Hindlimb muscle (tissue), 1 donor: Measurements from ENCODE around the gene IFNLR1. TPM values are rescaled to one million over a fixed set of nuclear protein-coding genes. Genes with fewer than 3 reads are reported as not detected.

Experiments
- DNase-seq: peaks from one replicate; pipeline ENCODE4 v3.0.0-alpha.2; 2013
- polyA plus RNA-seq: library from polyadenylated mRNA; unstranded; fragments of 120-200 nt; gene quantifications from one replicate; pipeline ENCODE4 v1.2.1, GENCODE V29; 2013; ENCODE audit not compliant: insufficient read length

IFNLR1 gene
- polyA plus RNA-seq, 1 donor: 0.12 TPM

DNA sequence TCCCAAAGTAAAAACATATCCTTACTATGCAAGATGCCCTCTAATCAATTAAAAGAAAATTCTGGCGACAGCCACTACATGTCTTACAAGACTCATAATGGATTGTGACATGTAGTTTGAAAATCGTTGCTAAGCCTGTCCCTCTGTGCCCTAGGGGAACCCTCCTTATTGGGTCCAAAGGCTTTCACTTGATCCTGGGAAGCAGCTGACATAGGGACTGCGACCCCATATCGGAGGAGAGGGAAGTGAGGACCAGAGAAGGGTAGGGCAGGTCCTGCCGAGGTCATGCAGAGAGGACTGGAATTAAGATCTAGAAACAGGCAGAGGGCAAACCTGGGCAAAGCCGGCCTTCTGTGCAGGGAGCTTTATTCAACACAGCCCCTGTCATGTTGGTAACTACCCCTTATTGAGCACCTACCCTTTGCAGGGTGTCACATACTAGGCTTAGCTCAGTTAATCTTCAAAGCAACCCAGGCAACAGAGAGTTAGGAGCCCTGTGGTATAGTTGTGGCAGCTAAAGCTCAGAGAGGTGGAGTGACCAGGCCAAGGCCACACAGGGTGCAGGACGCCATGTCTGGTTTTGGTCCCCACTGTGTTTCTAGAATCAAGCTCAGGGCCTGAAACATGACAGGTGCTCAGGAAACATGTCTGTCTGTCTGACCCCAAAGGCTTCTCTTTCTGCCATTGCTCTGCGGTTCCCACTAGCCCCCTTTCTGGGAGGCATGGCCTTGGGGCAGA lies 18.4 kb upstream of the IFNLR1 start:
- no peak for DNase-seq

DNA sequence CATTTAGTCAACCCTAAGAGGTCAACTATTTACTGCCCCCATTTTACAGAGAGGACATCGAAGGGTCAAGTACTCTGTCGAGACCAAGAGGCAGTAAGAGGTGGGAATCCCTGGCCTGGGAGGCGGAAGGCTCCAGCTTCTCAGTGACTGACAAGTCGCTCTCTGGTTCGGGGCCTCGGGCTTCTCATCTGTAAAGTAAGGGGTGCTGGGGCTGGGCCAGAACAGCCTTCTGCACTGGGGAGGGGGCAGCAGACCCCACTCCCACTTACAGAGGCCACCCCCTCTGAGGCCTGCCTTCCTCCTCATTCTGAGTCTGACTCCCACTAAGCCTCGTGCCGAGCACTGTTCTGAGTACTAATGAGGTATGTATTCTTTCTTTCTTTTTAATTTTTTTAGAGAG lies 17.0 kb upstream of the IFNLR1 start:
- DNase-seq: no peak

DNA sequence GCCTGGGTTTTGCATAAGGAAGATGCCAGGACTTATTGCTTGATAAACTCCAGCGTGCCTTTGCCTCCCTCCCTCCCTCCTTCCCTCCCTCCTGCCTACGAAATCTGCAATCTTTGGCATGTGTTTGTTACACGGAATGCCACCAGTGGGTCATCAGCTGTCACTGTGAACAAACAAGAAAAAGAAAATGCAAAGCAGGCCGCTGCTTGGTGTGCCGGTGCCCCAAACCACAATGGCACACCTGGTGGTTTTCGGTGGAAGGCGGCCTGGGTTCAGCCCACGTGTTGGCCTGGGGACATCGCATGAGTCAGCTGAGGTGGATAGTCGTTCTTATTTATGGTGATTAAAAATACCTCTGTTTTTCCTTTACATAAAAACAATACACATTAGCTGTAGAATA lies 16.3 kb upstream of the IFNLR1 start:
- DNase-seq: no peak

DNA sequence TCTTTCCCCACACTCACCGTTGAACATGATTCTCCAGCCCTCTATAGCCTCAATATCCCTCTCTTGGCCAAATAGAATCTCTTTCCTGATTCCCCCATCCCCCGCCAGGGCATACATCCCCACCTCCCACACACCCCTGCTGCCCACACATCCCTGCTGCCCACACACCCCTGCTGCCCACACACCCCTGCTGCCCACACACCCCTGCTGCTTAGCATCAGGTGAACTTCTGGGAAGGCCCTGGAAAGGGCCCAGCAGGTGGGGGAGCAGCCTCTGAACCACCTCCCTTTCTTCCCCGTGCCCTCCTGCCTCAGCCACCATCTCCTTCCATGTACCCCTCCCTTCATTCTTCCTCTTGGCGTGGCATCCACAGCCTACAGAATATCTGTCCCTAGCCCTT lies 15.9 kb upstream of the IFNLR1 start:
- no peak for DNase-seq

DNA sequence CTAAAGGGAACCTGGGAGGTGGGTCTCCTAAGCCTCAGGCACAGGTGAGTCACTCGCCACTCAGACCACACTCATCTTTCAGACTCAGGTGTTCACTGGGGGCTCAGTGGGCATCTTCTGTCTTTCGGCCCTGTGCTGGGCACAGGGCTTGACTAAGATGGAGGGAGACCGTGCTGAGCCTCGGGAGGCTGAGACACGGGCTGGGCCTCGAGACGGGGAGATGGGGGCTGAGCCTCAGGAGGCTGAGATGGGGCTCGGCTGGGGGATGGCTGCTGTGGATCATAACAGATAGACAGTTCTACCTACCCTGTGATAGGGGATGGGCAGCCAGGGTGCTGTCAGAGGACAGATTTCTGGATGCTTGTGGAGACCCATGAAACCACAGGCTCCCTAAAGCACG lies 15.5 kb upstream of the IFNLR1 start:
- no peak for DNase-seq

DNA sequence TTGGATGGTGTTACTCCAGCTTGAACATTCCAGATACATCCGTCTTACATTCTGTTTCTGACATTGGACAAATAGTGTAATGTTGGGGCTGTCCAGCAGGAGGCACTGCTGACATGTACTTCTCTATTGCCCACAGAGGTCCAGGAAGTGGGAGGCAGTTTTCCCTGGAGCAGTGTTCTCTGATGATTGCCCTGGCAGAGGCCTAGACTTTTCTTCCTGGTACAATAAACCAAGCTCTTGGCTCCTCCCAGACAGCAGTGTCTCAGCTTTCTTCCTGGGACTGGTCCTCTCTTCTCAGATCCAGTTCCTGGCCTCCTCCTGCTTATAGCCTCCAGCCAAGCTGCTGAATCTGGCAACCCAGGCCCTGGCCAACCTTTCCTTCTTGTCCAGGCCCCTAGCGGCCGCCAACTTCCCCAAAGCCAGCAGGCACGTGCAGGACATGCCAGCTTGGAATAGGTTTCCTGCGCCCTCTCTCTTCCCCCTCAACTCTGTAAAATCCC lies 14.9 kb upstream of the IFNLR1 start:
- DNase-seq: peak; percentile 58

DNA sequence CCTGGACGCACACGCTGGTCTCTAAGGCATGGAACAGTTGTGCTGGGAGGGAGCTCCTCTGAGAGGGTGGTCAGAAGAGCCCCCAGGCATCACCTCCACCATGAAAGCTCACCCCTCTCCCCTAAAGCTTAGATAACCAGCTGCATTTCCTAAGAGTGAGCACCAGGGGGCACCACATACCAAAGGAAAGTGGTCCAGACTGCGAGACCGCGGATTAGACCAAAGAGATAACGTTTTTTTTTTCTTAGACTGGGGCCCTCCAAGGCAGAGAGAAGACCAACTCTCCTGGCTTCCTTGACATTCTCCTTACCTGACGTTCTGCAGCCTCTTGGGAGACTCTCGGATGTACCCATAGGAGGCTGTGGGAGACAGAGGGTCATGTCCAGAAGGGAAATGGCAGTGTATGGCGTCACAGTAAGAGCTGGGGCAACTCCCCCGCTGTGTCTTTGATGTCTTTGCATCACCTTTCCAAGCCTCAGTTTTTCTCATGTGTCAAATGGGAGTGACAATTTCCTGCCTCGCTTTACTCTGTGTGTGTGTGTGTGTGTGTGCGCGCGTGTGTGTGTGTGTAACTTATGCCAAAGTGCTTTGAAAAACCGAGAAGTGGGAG lies 12.3 kb upstream of the IFNLR1 start:
- DNase-seq: peak; percentile 51

DNA sequence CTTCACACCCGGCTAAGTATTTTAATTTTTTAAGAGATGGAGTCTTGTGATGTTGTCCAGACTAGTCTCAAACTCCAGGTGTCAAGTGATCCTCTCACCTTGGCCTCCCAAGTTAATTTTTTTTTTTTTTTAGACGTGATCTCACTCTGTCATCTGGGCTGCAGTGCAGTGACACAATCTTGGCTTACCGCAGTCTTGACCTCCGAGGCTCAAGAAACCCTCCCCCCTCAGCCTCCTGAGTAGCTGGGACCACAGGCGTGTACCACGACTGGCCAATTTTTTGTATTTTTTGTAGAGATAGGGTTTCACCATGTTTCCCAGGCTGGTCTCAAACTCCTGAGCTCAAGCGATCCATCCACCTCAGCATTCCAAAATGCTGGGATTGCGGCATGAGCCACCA lies 11.7 kb upstream of the IFNLR1 start:
- no peak for DNase-seq

DNA sequence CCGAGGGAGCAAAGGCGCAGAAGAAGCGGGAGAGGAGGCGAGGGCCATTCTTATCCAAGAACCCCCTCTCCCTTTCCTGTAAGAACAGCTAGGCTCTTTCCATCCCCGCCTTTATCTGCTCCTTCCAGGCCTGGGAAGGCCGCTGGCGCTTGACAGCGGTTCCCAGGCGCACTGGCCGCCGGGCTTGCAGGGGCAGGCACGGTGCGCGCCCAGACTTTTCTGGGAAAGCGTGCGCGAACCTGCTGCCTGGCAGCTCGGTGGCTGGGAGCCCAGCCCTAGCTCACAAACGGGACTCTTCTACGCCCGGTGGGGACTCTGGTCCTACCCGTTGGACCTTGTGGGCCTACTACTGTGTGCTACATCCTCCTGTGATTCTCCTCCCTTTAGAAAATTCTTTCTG lies 8.8 kb upstream of the IFNLR1 start:
- DNase-seq: no peak

DNA sequence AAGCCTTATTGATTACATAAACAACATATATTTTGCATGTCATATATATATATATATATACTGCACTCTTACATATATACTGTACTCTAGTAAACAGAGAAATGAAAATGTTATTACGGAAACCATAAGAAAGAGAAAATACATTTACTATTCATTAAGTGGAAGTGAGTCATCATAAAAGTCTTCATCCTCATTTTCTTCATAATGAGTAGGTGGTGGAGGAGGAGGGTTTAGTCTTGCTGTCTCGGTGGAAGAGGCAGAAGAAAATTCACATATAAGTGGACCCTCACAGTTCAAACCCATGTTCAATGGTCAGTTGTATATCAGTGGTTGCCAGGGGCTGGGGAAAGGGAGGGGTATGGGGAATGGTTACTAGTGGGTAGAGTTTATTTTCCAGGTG lies 8.0 kb upstream of the IFNLR1 start:
- DNase-seq: no peak

DNA sequence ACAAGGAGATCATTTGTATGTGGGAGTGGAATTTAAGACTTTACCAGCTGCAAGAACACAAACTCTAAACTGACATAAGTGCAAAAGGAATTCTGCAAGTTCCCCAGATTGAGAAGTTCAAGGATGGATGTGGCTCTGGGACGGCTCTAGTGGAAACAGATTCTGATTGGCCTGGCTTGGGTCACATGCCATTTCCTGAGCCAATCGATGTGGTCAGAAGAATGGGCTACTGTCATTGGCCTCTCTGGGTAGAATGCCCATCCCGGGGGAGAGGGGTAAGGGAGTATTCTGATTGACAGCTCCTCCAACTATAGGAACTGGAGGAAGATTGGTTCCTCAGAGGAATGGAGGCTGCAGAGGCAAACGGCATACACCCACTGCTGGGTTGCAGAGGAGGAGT lies 6.0 kb upstream of the IFNLR1 start:
- no peak for DNase-seq

DNA sequence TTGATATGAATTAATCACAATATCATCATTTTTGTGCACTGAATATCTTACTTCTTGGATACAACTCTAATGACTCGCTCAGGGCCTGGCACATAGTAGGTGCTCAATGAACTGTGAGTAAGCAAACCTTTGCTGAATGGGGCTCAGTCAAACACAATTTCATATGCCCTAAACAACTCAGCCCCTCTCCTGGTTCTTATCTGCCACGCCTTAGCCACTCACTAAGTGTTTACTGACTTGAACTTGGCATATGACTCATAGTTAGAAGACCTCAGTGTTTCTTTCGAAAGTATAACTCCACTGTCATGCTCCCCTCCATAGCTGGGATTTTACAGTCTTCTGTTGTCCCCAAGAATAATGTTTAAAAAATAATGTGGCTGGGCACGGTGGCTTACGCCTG lies 4.8 kb upstream of the IFNLR1 start:
- DNase-seq: no peak

DNA sequence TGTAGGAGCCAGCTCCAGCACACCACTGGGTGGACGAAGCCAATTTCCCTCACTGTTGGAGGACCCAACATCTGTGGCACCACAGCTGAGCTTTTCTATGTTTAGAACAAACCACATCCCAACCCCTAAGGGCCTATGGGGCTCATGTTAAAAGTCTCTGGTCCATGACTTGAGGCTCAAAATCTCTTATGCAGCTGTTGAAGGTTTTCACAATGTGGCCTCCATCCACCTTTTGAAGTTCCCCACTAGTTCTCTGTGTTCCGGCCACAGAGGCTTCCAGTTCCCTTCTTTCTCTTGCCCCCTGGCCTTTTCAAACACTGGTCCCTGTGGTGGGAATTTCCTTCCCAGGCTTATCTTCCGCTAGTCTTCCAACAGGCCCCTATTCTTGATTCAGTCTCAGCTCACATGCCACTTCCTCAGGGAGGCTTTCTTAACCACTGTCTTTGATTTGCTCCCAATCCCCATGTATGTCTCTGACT lies 3.9 kb upstream of the IFNLR1 start:
- DNase-seq: no peak

DNA sequence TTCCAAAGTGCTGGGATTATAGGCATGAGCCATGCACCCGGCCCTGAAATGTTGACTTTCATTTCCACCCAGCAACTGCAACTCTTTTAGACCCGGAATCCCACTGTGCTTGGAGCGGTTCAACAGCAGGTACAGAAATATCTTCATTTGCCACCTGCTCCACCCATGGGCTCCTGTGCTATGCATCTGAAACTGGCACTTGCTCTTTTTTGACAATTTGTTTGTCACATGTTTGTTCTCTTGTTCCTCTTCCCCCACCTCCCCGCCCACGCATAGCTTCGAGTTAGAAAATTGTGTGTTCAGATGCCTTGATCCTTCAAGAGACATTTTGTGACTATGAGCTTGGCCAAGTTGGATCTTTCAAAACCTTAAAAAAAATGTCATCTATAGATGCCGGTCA lies 2.4 kb upstream of the IFNLR1 start:
- no peak for DNase-seq

DNA sequence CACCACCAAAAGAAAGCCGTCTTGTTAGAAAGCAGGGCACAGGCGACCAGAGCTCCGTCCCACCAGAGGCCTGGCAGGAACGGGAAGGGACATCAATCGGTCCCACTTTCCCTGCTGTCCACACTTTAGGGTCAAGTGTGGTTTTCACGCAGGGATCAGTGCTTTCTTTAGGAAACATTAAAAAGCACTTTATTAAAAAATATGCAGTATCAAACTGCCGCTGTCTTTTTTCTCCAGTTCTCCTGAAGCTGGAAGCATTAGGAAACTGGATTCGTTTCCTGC lies 437 bp downstream of the IFNLR1 start:
- no peak for DNase-seq

DNA sequence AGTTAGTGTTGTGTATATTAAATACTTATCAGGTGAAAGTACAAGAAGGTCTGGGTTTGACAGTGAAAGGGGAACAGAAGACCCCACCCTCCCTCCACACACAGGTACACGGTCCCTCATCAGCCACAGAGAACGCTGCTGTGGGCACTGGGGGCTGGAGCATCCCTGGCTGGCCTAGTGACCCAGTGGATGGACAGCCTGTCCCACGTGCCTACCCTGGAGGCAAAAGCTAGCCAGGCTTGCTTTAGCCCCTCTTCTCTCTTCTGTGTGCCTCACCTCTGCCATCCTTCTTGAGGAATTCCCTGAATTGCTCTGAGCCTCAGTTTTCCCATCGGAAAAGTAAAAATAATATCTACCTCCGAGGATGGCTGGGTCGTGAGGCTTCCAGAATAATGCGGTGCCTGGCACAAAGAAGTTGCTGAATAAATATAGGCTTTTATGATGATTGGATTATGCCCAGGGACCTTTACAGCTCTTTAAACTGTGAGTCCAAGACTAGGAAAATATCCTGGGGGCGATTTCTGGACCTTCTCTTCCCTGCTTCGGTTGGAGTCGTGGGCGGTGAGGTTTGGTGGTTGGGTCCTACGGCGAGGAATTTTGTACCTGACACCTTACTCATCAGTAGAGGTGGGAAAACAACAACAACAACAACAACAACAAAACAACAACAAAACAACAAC lies 918 bp downstream of the IFNLR1 start:
- no peak for DNase-seq

DNA sequence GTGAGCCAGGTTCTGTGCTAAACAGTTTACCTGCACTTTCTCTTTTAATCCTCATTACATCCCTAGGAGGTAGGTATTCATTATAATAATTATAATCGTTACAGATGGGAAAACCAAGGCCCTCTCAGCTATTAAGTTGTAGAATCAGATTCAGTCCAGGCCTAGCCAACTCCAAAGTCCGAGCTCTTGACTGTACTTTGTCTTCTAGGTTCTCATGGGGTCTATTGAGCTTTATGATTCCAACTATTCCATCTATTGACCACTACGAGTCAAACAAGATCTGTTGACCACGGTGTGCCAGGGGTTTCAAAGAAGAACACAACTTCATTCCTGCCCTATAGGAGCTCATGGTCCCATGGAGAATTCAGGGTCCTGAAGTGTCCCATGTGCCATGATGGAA lies 2.0 kb downstream of the IFNLR1 start:
- DNase-seq: no peak

DNA sequence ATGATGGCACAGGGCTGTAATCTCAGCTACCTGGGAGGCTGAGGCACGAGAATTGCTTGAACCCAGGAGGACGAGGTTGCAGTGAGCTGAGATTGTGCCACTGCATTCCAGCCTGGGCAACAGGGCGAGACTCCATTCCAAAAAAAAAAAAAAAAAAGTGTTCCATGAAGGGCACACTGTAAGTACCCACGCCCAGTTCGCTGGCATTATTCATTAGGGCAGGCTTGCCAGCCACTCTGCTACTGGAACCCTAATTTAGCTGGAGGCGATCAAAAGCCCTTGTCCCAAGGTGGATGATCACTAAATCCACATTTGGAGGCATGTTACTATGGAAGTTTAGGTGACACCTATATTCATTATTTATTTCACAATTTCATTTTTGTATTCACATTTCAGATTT lies 5.0 kb downstream of the IFNLR1 start:
- DNase-seq: no peak

DNA sequence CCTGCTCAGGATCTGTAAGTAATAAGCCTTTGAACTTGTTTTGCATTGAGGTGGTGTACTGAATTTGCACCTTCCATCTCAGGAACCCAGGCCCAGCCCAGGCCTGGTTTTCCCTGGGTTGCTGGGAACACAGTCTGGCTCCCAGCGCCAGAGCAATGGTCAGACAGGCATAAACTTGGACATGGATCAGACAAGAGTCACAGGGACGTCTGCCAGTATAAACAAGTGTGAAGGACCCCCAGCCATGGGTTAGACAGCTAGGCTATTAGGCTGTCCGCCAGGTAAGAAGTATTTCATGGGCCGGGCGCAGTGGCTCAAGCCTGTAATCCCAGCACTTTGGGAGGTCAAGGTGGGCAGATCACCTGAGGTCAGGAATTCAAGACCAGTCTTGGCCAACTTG lies 5.5 kb downstream of the IFNLR1 start:
- DNase-seq: no peak

DNA sequence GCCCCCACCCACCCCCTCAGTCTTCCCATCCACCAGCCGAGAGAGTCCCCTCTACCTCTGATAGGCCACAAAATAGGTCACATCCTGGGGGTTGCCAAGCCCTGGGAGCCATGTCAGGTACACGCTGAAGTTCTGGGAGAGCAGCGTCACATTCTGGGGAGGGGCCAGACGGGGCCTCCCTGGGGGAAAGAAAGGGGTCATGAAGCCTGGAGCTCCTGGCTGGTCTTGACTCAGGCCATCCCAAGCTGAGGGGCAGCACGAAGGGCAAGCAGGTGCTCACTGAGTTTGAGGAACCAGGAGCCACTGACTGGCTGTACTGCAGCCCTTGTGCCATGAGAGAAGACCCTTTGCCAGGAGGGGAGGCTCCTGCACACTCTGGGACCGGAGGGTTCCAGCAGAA lies 6.4 kb downstream of the IFNLR1 start:
- DNase-seq: no peak

DNA sequence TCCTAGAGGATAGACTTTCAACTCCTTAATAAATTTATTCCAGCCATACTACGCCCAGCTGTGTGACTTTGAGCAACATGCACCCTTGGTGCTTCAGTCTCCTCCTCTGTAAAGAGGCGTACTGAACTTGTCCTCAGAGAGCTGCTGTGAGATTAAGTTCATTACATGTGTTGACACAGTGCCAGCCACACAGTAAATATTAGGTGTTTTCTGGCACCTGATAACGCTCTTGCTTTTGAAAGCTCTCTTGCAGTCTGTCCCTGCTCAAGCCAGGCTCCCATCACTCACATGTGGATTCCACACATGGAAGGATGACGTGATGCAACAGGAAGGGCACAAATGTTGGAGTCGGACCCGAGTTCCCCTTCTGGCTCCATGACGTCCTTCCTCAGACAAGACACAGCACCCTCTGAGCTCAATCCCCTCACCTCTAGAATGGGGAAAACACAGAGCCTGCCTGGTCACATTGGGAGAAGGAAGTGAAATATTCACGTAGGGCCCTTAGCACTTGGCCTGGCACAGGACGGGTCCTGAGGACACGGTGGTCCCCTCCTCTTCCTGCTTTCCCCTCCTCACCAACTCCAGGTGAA lies 7.7 kb downstream of the IFNLR1 start:
- DNase-seq: no peak

DNA sequence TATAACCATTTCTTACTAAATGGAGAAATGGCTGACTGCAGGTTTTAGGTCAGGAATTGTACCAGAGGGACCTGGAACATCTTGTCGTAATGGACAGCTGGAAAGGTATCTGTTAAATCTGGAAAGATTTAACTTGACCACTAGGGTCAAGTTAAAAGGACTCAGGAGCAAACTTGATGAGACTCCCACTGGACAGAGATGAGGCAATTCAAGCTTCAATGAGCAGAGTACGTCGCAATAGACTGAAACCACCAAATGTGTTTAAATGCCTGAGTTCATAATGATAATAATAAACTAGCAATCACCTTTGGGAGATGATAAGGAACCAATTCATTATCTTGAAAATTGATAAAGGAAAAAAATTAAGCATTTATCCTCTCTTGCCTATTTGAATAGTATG lies 8.7 kb downstream of the IFNLR1 start:
- DNase-seq: no peak

DNA sequence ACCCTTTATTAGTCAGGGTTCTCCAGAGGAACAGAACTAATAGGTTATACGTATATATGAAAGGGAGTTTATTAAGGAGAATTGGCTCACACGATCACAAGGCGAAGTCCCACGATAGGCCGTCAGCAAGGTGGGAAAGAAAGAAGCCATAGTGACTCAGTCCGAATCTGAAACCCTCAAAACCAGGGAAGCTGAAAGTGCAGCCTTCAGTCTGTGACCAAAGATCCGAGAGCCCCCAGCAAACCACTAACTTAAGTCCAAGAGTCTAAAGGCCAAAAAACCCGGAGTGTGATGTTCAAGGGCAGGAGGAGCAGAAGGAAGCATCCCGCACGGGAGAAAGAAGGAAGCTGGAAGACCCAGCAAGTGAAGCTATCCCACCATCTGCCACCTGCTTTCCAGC lies 9.9 kb downstream of the IFNLR1 start:
- DNase-seq: no peak
